LNCaP clone FGC (cell line): ENCODE results near the gene RFX2.

Source experiments
- DNase-seq: peaks from one replicate; pipeline ENCODE4 v3.0.0-alpha.2; 2011; ENCODE audit warnings: low read depth
- H3K4me3 ChIP-seq: 2 replicates; pipeline ENCODE4 v1.5.1; 2011; ENCODE audit warnings: mild to moderate bottlenecking, low read depth, low read length, control low read depth
- CTCF ChIP-seq: IDR thresholded peaks from 2 replicates; pipeline ENCODE4 v1.5.1; 2012; ENCODE audit warnings: mild to moderate bottlenecking; ENCODE audit not compliant: control insufficient read depth, insufficient read depth; ENCODE audit errors: extremely low read depth

The RFX2 gene

GRCh38 chr19:6038634-6039405, 71.5 kb downstream of the RFX2 start:
- TF ChIP-seq CTCF: no peak
- H3K4me3 ChIP-seq: no peak overlapping the region
- DNase-seq: no peak

- DNase-seq: no peak
- TF ChIP-seq CTCF: no peak
- no peak overlapping the region for H3K4me3 ChIP-seq
Measured at GRCh38 chr19:6035026-6035425, 75.3 kb downstream of the RFX2 start.

- no peak overlapping the region for H3K4me3 ChIP-seq
- TF ChIP-seq CTCF: no peak
- no peak for DNase-seq
Measured at GRCh38 chr19:6034512-6034911, 75.8 kb downstream of the RFX2 start.

- no peak for DNase-seq
- H3K4me3 ChIP-seq: no peak overlapping the region
- TF ChIP-seq CTCF: no peak
Measured at GRCh38 chr19:6033744-6034264, 76.5 kb downstream of the RFX2 start.

- TF ChIP-seq CTCF: no peak
- H3K4me3 ChIP-seq: no peak overlapping the region
- DNase-seq: no peak
Measured at GRCh38 chr19:6032827-6033226, 77.5 kb downstream of the RFX2 start.

GRCh38 chr19:6032381-6032780, 77.9 kb downstream of the RFX2 start:
- no peak overlapping the region for H3K4me3 ChIP-seq
- TF ChIP-seq CTCF: no peak
- DNase-seq: no peak

GRCh38 chr19:6030214-6030507, 80.1 kb downstream of the RFX2 start:
- no peak for TF ChIP-seq CTCF
- DNase-seq: no peak
- H3K4me3 ChIP-seq: no peak overlapping the region
